Naive B cell (primary cell): ENCODE results near the gene FARP1. TPM values are rescaled to one million over a fixed set of nuclear protein-coding genes. Genes with fewer than 3 reads are reported as not detected.

Experiments
- ATAC-seq, 2 donors: fragments of 150-1000 bp; cut with Tn5 transposase; 2 replicates each; pipeline ENCODE4 v1.10.0; 2021; ENCODE audit warnings: low read depth in 2 of 2, mild to moderate bottlenecking in 2 of 2, moderate library complexity in 2 of 2
- DNase-seq: peaks from one replicate; pipeline ENCODE4 v3.0.0; 2022
- H3K27ac Mint-ChIP-seq, 6 donors: one replicate each; pipeline ENCODE4 v1.8.0; 2020 to 2022; ENCODE audit warnings: mild to moderate bottlenecking in 6 of 6, mixed read lengths in 6 of 6, moderate library complexity in 5 of 6, inconsistent platforms in 2 of 6
- H3K27me3 Mint-ChIP-seq, 3 donors: one replicate each; pipeline ENCODE4 v1.8.0; 2021 to 2022; ENCODE audit warnings: mixed read lengths in 3 of 3, mild to moderate bottlenecking in 1 of 3
- H3K36me3 Mint-ChIP-seq, 2 donors: one replicate each; pipeline ENCODE4 v1.8.0; 2020 to 2022; ENCODE audit warnings: mixed read lengths in 2 of 2, inconsistent platforms in 1 of 2, mild to moderate bottlenecking in 1 of 2
- H3K4me1 Mint-ChIP-seq, 3 donors: one replicate each; pipeline ENCODE4 v1.8.0; 2020 to 2022; ENCODE audit warnings: mixed read lengths in 3 of 3, inconsistent platforms in 1 of 3, mild to moderate bottlenecking in 1 of 3, moderate library complexity in 1 of 3
- H3K4me3 Mint-ChIP-seq, 8 donors: one replicate each; pipeline ENCODE4 v1.8.0; 2020 to 2022; ENCODE audit warnings: mild to moderate bottlenecking in 8 of 8, mixed read lengths in 8 of 8, moderate library complexity in 8 of 8, inconsistent platforms in 2 of 8
- H3K9me3 Mint-ChIP-seq, 7 donors: one replicate each; pipeline ENCODE4 v1.8.0; 2020 to 2022; ENCODE audit warnings: mixed read lengths in 7 of 7, mild to moderate bottlenecking in 5 of 7, inconsistent platforms in 2 of 7, moderate library complexity in 1 of 7
- polyA plus RNA-seq, 6 donors: library from polyadenylated mRNA; unstranded; fragments of 300-500 nt; fragmentation: Illumina TruSeq; gene quantifications; one replicate each; pipeline ENCODE4 v1.2.3, GENCODE V29; 2021; ENCODE audit warnings: low read depth in 6 of 6

Gene FARP1
- polyA plus RNA-seq, 6 donors from 2014 or later = 0.44 to 1.2 (median 0.86) TPM; not detected in 1

DNA sequence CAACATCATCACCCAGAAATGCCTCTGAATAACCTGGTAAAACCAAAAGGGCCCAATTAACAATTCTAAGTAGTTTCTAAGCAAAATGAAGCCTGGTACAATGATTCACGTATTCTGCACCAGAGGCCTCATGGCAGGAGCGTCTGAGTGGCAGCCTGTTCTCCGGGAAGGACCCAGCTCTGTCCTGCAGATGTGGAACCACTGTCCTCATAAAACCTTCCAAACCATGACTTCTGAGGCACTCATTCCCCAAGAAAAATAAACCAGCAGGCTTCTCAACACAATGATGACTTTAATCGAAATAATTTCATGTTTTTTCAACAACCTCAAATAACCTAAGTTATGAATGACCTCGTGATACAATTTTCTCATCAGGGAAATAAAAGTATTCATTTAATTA lies 344.1 kb downstream of the FARP1 start:
- Mint-ChIP-seq H3K4me1 (peaks cover 68 to 86% (median 85%) of the 10 kb centered on the region in 3 donors), H3K27ac (peak overlapping the region in 3 of 6 donors; percentile 44 to 78 (median 49)), H3K36me3 (no peaks in the 10 kb centered on the region), H3K9me3 (no peaks in the 10 kb centered on the region), H3K4me3 (peak overlapping the region in 4 of 8 donors; percentile 51 to 78 (median 58)), H3K27me3 (no peaks in the 10 kb centered on the region)
- no peak for ATAC-seq
- DNase-seq = no peak

DNA sequence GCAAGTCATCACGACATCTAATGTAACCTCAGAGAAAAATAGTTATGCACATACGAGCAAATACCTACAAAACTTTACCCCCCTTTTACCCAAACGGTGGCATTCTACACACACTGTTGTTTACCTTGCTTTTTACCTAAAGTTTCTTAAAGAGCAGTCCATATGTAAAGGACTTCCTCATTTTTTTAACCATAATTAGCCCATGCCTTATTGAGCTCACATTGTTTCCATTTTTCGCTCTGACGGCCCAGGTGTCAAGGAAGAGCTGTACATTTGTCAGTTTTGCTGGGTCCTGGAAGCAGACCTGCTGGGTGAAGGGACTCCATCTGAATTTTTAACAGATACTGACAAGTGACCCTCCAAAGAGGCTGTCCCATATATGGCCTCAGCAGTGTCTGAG lies 344.6 kb downstream of the FARP1 start:
- Mint-ChIP-seq H3K27ac (peak overlapping the region in 5 of 6 donors; percentile 13 to 78 (median 60)), H3K4me3 (peak overlapping the region in 7 of 8 donors; percentile 29 to 78 (median 58)), H3K27me3 (no peaks in the 10 kb centered on the region), H3K9me3 (no peaks in the 10 kb centered on the region), H3K36me3 (no peaks in the 10 kb centered on the region), H3K4me1 (peaks cover 68 to 91% (median 90%) of the 10 kb centered on the region in 3 donors)
- ATAC-seq (peak; percentile 59 to 71), DNase-seq (peak; percentile 28)

DNA sequence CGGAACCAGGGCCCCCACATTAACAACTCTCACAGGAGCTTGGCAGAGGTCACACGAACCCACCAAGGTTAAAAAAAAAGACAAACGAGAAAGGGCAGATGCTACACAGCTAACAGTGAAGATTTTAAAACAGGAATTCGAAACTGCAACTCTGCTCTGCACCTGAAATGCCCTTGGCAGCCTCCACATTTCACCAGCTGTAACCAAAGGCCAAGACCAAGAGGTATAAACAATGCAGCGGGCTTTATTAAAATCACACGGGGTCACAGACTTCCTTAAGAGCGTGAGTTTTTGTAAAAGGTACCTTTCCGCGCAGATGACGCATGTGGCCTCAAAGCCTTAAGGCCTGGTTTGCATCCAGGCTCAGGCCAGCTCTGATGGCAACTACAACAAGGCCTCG lies 345.8 kb downstream of the FARP1 start:
- no peaks in the 10 kb centered on the region for H3K9me3 Mint-ChIP-seq
- H3K36me3 Mint-ChIP-seq = no peaks in the 10 kb centered on the region
- no peak for DNase-seq
- ATAC-seq = peak; percentile 76 to 77
- peaks cover 66 to 93% (median 82%) of the 10 kb centered on the region in 3 donors for H3K4me1 Mint-ChIP-seq
- peak overlapping the region in 5 of 8 donors; percentile 9 to 80 (median 61) for H3K4me3 Mint-ChIP-seq
- peak overlapping the region; percentile 9 to 86 (median 64) for H3K27ac Mint-ChIP-seq
- H3K27me3 Mint-ChIP-seq = no peaks in the 10 kb centered on the region

DNA sequence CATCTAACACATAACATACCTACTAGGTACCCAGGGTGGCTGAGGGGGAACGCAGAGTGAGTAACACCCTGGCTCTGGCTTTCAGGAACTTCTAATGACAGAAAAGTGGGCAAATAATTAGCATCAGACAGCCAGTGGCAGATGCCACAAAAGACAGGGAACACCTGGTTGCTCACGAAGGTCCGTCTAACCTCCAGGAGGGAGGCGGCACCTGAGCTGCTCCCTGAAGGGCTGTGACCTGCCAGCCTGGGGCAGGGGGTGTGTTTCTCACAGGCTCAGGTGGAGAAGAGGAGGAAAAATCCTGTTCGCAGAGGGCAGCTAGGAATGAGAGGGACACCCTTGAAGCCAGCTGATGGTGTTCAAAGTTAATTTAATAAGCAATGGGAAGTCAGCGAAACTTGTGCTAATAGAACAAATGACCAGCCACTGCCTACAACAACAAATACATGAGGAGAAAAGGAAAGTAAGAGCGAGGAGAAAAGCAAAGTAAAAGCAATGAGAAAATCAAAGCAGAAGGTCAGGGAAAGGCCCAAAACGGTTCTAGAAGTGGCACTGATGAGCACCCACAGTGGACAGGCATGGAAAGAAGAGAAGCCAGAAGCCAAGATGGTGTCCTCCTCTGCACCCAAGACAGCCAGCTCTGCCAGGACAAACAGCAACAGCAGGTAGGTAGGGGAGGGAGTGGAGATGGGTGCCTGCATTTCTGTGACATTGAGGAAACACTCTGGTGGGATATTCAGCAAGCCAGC lies 346.7 kb downstream of the FARP1 start:
- Mint-ChIP-seq H3K27me3 (no peaks in the 10 kb centered on the region), H3K4me3 (peak overlapping the region in 3 of 8 donors; percentile 38 to 67 (median 39)), H3K4me1 (peaks cover 59 to 87% (median 75%) of the 10 kb centered on the region in 3 donors), H3K9me3 (no peaks in the 10 kb centered on the region), H3K27ac (peak overlapping the region in 5 of 6 donors; percentile 49 to 78 (median 69)), H3K36me3 (no peaks in the 10 kb centered on the region)
- no peak for ATAC-seq
- no peak for DNase-seq

DNA sequence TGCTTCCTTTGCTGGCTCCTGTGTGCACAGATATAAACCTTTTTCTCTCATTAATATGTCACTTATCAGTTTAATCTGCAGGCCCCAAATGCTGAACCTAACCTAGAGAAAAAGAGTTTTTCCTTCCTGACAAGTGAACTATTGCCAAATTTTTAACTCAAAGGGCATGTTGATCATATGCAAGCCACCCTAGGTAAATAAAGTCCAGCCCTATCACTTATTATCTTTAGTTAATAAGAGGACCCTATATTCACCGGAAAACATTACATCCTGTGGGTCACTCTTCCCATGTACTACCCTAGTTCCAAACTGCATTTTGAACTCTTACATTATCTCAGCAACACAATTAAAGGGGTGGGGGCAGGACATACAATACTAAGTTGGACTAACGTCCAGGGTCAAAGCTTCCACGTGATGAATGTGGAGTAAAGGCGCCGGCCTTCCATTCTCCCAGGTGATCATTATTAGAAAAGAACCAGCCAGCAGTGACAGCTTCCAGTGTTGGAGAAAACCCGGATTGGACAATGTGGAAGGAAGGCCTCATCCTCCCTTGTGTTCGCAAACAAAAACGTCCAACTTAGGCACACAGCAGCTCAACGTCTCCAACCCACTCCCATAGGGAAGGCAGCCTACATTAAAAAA lies 347.4 kb downstream of the FARP1 start:
- peaks cover 54 to 82% (median 72%) of the 10 kb centered on the region in 3 donors for H3K4me1 Mint-ChIP-seq
- H3K36me3 Mint-ChIP-seq = no peaks in the 10 kb centered on the region
- H3K27ac Mint-ChIP-seq = peak overlapping the region in 4 of 6 donors; percentile 36 to 89 (median 72)
- no peaks in the 10 kb centered on the region for H3K9me3 Mint-ChIP-seq
- ATAC-seq (no peak), DNase-seq (no peak)
- peak overlapping the region in 2 of 8 donors; percentile 8 to 58 for H3K4me3 Mint-ChIP-seq
- H3K27me3 Mint-ChIP-seq = no peaks in the 10 kb centered on the region

DNA sequence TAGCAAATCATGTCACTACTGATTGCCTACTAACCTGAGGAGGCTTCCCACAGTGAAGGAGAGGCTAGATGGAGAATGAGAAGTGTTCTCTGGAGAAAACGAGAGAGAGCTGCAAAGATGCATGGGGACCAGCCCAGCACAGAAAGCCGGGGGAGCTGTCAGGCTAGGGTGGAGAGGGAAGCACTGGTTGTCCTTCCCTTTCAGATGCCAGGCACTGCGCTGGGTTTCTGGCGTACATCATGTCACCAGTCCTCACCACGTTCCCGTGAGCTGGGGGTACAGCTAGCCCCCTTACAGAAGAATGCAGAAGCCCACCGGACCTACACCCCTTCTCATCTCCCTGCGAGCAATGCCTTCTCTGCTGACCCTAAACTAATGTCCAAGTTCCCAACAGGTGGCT lies 348.0 kb downstream of the FARP1 start:
- Mint-ChIP-seq H3K4me3 (peak overlapping the region in 3 of 8 donors; percentile 8 to 58 (median 18)), H3K27me3 (no peaks in the 10 kb centered on the region), H3K36me3 (no peaks in the 10 kb centered on the region), H3K9me3 (no peaks in the 10 kb centered on the region), H3K4me1 (peaks cover 51 to 77% (median 69%) of the 10 kb centered on the region in 3 donors), H3K27ac (peak overlapping the region in 4 of 6 donors; percentile 12 to 89 (median 62))
- no peak for ATAC-seq
- no peak for DNase-seq

DNA sequence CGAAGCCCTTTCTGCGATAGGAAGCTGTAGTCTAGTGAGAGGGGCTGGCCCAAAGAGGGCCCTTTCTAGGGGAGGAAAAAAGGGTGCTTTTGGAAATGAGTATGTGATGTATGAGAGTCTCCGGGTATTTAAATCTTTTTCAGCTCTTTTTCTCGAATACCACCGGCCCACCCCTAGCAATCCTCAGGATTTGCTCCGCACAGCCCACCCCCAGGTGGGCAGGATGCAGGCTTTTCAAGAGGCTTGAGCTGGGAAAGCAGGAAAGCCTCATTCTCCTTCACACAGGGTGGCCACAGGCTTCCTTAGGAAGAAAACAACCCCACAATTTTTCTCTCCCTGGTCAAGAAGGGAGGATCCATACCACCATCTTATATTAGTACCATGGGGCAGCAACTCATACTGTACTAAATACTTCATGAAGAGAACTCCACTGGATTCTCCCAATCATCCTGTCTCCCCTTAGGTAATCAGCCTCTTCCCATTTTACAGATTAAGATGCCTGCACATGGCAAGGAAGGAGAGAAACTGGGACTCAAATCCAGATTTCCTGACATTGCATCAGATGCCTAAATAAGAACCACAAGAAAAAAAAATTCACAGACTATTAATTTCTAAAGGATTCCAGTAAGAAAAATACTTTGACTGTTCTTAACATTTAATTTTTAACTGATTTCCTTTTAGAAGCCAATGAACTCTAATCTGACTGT lies 349.6 kb downstream of the FARP1 start:
- ATAC-seq (no peak), DNase-seq (no peak)
- Mint-ChIP-seq H3K27ac (peak overlapping the region in 5 of 6 donors; percentile 24 to 91 (median 32)), H3K9me3 (no peaks in the 10 kb centered on the region), H3K36me3 (no peaks in the 10 kb centered on the region), H3K27me3 (no peaks in the 10 kb centered on the region), H3K4me1 (peaks cover 48 to 72% (median 68%) of the 10 kb centered on the region in 3 donors), H3K4me3 (no peak overlapping the region)

DNA sequence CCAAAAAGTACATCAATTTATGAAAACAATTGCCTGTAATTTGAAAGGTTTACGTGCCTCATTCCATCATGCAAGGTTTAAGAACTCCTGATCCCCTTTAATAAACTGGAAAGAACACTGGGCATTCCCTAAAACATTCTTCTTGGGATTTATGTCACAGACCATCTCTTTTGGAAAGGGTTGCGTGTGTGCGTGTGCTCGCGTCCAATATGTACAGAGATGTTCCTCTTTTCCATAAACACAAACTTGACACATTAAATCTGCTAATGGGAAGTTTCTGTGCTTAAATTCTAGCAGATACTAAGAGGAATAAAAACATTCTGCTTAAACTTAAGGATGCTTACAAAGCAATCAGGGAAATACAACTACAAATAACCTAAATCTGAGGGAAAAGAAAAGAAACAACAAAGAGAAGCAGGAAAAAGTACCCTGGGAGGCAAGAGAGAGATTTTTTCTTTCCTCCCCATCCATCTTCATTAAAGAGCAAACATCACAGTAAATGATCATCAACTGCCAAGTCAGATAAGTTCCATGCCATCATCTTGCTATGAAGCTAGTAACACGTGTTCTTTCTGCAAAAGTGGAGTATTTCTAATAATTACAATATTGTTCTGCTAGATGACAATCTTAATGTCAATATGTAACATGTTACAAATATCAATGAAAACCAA lies 350.3 kb downstream of the FARP1 start:
- ATAC-seq = no peak
- Mint-ChIP-seq H3K27ac (peak overlapping the region in 2 of 6 donors; percentile 2 to 32), H3K4me1 (peaks cover 48 to 72% (median 65%) of the 10 kb centered on the region in 3 donors), H3K9me3 (no peaks in the 10 kb centered on the region), H3K27me3 (no peaks in the 10 kb centered on the region), H3K36me3 (no peaks in the 10 kb centered on the region), H3K4me3 (no peak overlapping the region)
- no peak for DNase-seq

DNA sequence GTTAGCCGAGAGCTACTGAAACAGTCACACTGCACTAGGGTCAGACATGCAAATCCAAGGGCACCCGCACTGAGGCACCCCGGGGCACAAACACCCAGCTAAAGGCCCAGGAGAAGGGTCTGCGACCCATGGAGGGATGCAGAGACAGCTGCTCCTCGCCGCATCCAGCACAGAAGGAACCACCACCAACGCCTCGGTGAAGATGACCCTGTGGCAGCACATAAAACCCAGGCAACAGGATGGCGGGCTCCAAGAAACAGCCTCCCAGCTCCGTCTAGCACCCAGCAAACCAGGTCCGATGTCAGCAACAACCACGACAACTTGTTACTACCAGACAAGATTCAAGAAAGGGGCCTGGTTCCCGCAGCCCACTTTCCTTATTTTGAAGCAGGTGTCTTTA lies 351.9 kb downstream of the FARP1 start:
- no peaks in the 10 kb centered on the region for H3K36me3 Mint-ChIP-seq
- H3K27me3 Mint-ChIP-seq = no peaks in the 10 kb centered on the region
- peak overlapping the region in 1 of 8 donors; percentile 22 for H3K4me3 Mint-ChIP-seq
- H3K9me3 Mint-ChIP-seq = no peaks in the 10 kb centered on the region
- DNase-seq (no peak), ATAC-seq (no peak)
- peaks cover 38 to 64% (median 55%) of the 10 kb centered on the region in 3 donors for H3K4me1 Mint-ChIP-seq
- peak overlapping the region in 1 of 6 donors; percentile 16 for H3K27ac Mint-ChIP-seq

DNA sequence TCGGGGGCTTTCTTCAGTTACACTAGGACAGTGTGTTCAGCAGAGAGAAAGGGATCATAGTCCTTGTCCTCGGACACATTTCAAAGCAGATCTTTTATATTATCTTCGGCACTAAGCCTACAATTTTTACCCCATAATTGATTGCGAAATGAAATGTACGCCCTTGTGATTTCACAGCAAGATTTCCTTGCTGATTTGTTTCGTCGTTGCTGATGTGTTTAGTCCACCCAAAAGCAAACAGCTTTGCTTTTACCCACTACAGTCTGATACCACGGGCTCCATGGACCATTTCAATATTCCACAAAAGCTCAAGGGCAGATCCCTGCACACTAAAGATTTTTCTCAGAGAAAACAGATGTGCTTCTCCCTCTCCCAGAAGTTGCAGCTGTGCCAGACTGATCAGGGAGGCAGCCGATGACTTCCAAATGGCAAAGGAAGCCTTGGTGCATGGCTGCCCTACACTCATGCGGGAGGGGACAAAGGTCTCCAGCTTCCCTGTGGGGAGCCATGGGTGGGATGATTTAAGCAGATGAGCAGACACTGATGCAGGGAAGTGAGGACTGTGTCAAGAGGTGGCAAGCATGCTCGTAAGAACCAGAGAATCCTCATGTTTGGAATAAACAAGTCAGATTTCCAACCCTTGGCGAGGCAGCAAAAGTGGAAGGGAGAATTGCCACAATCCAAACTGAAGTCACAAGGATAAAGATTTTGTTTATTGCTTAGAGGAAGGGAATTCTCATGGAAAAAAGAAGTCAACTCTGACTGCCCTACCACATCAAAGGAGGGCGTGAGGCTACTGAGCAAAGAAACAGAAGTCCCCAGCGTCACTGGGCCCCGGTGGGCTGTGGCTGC lies 353.0 kb downstream of the FARP1 start:
- H3K4me3 Mint-ChIP-seq = no peak overlapping the region
- H3K36me3 Mint-ChIP-seq = no peaks in the 10 kb centered on the region
- H3K27ac Mint-ChIP-seq = peak overlapping the region in 1 of 6 donors; percentile 39
- H3K4me1 Mint-ChIP-seq = peaks cover 33 to 62% (median 51%) of the 10 kb centered on the region in 3 donors
- H3K9me3 Mint-ChIP-seq = no peaks in the 10 kb centered on the region
- ATAC-seq (no peak), DNase-seq (no peak)
- no peaks in the 10 kb centered on the region for H3K27me3 Mint-ChIP-seq

DNA sequence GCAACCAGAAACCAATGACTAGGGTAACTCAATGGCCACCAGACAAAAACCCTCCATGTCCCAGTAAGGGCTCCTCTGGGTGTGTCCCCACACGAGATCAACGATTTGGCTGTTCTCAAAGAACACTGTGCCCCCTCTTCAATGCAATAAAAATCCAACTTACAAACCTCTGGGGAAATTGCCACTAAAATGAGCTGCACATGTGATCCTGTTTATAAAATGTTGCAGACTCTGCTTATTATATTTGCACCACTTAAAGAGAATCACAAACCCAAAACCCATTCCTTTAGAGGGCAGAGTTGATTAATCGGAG lies 353.5 kb downstream of the FARP1 start:
- ATAC-seq (no peak), DNase-seq (no peak)
- H3K9me3 Mint-ChIP-seq = no peaks in the 10 kb centered on the region
- H3K4me3 Mint-ChIP-seq = no peak overlapping the region
- H3K27ac Mint-ChIP-seq = peak overlapping the region in 2 of 6 donors; percentile 2 to 27
- H3K36me3 Mint-ChIP-seq = no peaks in the 10 kb centered on the region
- no peaks in the 10 kb centered on the region for H3K27me3 Mint-ChIP-seq
- peaks cover 28 to 62% (median 51%) of the 10 kb centered on the region in 3 donors for H3K4me1 Mint-ChIP-seq

DNA sequence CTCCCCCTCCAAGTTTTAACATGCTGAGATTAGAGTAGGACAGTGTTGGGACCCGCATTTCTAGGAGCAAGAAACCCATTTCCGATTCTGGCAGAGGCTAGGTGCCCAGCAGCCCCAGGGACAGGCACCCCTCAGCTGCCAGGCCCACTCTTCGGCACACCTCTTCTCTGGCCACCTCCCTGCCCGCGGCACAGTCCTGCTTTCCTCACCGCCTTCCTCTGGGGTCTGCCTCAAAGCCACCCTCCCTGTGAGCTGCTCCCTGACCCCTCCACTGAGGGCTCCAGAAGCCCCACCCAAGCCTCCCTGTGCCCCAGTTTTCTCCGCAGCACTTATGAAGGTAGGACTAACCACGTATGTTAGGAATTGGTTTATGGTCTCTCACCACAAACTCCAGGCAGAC lies 354.1 kb downstream of the FARP1 start:
- peak overlapping the region in 3 of 6 donors; percentile 28 to 88 (median 49) for H3K27ac Mint-ChIP-seq
- no peaks in the 10 kb centered on the region for H3K36me3 Mint-ChIP-seq

More for the DNA sequence above, 354.1 kb downstream of the FARP1 start:
- H3K9me3 Mint-ChIP-seq = no peaks in the 10 kb centered on the region
- peaks cover 32 to 64% (median 51%) of the 10 kb centered on the region in 3 donors for H3K4me1 Mint-ChIP-seq
- ATAC-seq = no peak
- no peaks in the 10 kb centered on the region for H3K27me3 Mint-ChIP-seq
- DNase-seq = no peak
- H3K4me3 Mint-ChIP-seq = no peak overlapping the region
